ENCODE results near the gene PSMC5. TPM values are rescaled to one million over a fixed set of nuclear protein-coding genes. Genes with fewer than 3 reads are reported as not detected.
"Not testable (repeated sequence)": the region's sequence is repeated elsewhere in the genome, so short reads cannot be mapped to it uniquely, and the experiment has no call there.

Gene PSMC5
- polyA plus RNA-seq, 6 donors from 2014 or later: 107 to 220 (median 118) TPM

- Mint-ChIP-seq H3K4me1 (peaks cover 38 to 71% (median 58%) of the 10 kb centered on the region in 3 donors), H3K9me3 (no peaks in the 10 kb centered on the region)
Observed at GRCh38 chr17:63836811-63837210, 9.6 kb downstream of the PSMC5 start.

GRCh38 chr17:63837480-63837879 is 10.2 kb downstream of the PSMC5 start:
- no peak for DNase-seq
- Mint-ChIP-seq H3K4me1 (peaks cover 42 to 70% (median 57%) of the 10 kb centered on the region in 3 donors), H3K27me3 (no peaks in the 10 kb centered on the region), H3K9me3 (no peaks in the 10 kb centered on the region), H3K4me3 (peak overlapping the region in 1 of 8 donors; percentile 44), H3K27ac (peak overlapping the region in 1 of 6 donors; percentile 29), H3K36me3 (peaks cover 0 to 8% of the 10 kb centered on the region in 2 donors)
- ATAC-seq (ENCODE audit: low read depth in 2 of 2): no peak

More at GRCh38 chr17:63836811-63837210, 9.6 kb downstream of the PSMC5 start:
- Mint-ChIP-seq H3K27ac (peak overlapping the region in 2 of 6 donors; percentile 24 to 53), H3K4me3 (peak overlapping the region in 1 of 8 donors; percentile 44), H3K27me3 (no peaks in the 10 kb centered on the region), H3K36me3 (peaks cover 0 to 8% of the 10 kb centered on the region in 2 donors)
- no peak for ATAC-seq (ENCODE audit: low read depth in 2 of 2)
- DNase-seq: no peak

GRCh38 chr17:63837962-63838600 is 10.8 kb downstream of the PSMC5 start:
- Mint-ChIP-seq H3K9me3 (no peaks in the 10 kb centered on the region), H3K27ac (peak overlapping the region in 1 of 6 donors; percentile 63), H3K27me3 (no peaks in the 10 kb centered on the region), H3K4me1 (peaks cover 42 to 70% (median 58%) of the 10 kb centered on the region in 3 donors), H3K4me3 (peak overlapping the region in 6 of 8 donors; percentile 26 to 77 (median 60)), H3K36me3 (peaks cover 0 to 8% of the 10 kb centered on the region in 2 donors)
- no peak for DNase-seq
- no peak for ATAC-seq (ENCODE audit: low read depth in 2 of 2)

- DNase-seq (no peak), ATAC-seq (ENCODE audit: low read depth in 2 of 2) (no peak)
- no peaks in the 10 kb centered on the region for H3K9me3 Mint-ChIP-seq
- peaks cover 0 to 4% of the 10 kb centered on the region in 2 donors for H3K36me3 Mint-ChIP-seq
- H3K27me3 Mint-ChIP-seq: no peaks in the 10 kb centered on the region
- H3K27ac Mint-ChIP-seq: peak overlapping the region in 3 of 6 donors; percentile 36 to 60 (median 57)
- peaks cover 43 to 74% (median 64%) of the 10 kb centered on the region in 3 donors for H3K4me1 Mint-ChIP-seq
- H3K4me3 Mint-ChIP-seq: peak overlapping the region in 7 of 8 donors; percentile 44 to 86 (median 54)
Observed at GRCh38 chr17:63838631-63839171, 11.5 kb downstream of the PSMC5 start.

GRCh38 chr17:63840591-63841349 is 13.5 kb downstream of the PSMC5 start:
- DNase-seq (no peak), ATAC-seq (ENCODE audit: low read depth in 2 of 2) (no peak)
- Mint-ChIP-seq H3K27ac (peak overlapping the region in 5 of 6 donors; percentile 58 to 92 (median 89)), H3K4me1 (peaks cover 45 to 60% (median 56%) of the 10 kb centered on the region in 3 donors), H3K4me3 (peak overlapping the region; percentile 90 to 96 (median 93)), H3K27me3 (no peaks in the 10 kb centered on the region), H3K36me3 (no peaks in the 10 kb centered on the region), H3K9me3 (no peaks in the 10 kb centered on the region)

GRCh38 chr17:63841350-63842172 is 14.3 kb downstream of the PSMC5 start:
- peaks cover 46 to 57% (median 53%) of the 10 kb centered on the region in 3 donors for H3K4me1 Mint-ChIP-seq
- H3K9me3 Mint-ChIP-seq: no peaks in the 10 kb centered on the region

GRCh38 chr17:63842173-63842539 is 14.9 kb downstream of the PSMC5 start:
- DNase-seq (peak; percentile 19), ATAC-seq (ENCODE audit: low read depth in 2 of 2) (peak; percentile 14 to 18)
- Mint-ChIP-seq H3K9me3 (no peaks in the 10 kb centered on the region), H3K4me3 (peak overlapping the region; percentile 90 to 96 (median 93)), H3K36me3 (no peaks in the 10 kb centered on the region), H3K4me1 (peaks cover 44 to 51% (median 50%) of the 10 kb centered on the region in 3 donors), H3K27me3 (no peaks in the 10 kb centered on the region), H3K27ac (peak overlapping the region; percentile 49 to 92 (median 90))

More at GRCh38 chr17:63841350-63842172, 14.3 kb downstream of the PSMC5 start:
- DNase-seq: no peak
- Mint-ChIP-seq H3K27ac (peak overlapping the region; percentile 49 to 92 (median 90)), H3K36me3 (no peaks in the 10 kb centered on the region), H3K27me3 (no peaks in the 10 kb centered on the region), H3K4me3 (peak overlapping the region; percentile 90 to 96 (median 93))
- no peak for ATAC-seq (ENCODE audit: low read depth in 2 of 2)

GRCh38 chr17:63842540-63843386 is 15.5 kb downstream of the PSMC5 start, which contains the start of gene SMARCD2:
SMARCD2 (minus strand) TSS chr17:63842685; CDS start chr17:63842674, 11 bp downstream.
- Mint-ChIP-seq H3K4me3 (peak within 1 kb of the TSS; percentile 90 to 96 (median 93)), H3K27ac (peak within 1 kb of the TSS; percentile 89 to 97 (median 96)), H3K9me3 (peaks cover 0 to under 1% (median 0%) of the 10 kb centered on the region in 7 donors), H3K27me3 (no peaks in the 10 kb centered on the region), H3K4me1 (peaks cover 42 to 52% (median 48%) of the 10 kb centered on the region in 3 donors), H3K36me3 (no peaks in the 10 kb centered on the region)
- DNase-seq: peak; percentile 97
- peak; percentile 80 to 81 for ATAC-seq (ENCODE audit: low read depth in 2 of 2)

GRCh38 chr17:63843387-63843888 is 16.2 kb downstream of the PSMC5 start:
- Mint-ChIP-seq H3K4me3 (peak overlapping the region; percentile 84 to 96 (median 92)), H3K4me1 (peaks cover 41 to 52% (median 43%) of the 10 kb centered on the region in 3 donors), H3K27ac (peak overlapping the region; percentile 89 to 97 (median 96))
- not testable (repeated sequence) for H3K9me3 Mint-ChIP-seq, H3K36me3 Mint-ChIP-seq, H3K27me3 Mint-ChIP-seq
- peak; percentile 51 to 62 for ATAC-seq (ENCODE audit: low read depth in 2 of 2)
- DNase-seq: peak; percentile 68

GRCh38 chr17:63843910-63844677 is 16.9 kb downstream of the PSMC5 start:
- H3K27me3 Mint-ChIP-seq: no peaks in the 10 kb centered on the region
- ATAC-seq (ENCODE audit: low read depth in 2 of 2): no peak
- no peaks in the 10 kb centered on the region for H3K36me3 Mint-ChIP-seq
- no peak for DNase-seq
- peak overlapping the region; percentile 84 to 96 (median 92) for H3K4me3 Mint-ChIP-seq
- H3K27ac Mint-ChIP-seq: peak overlapping the region; percentile 89 to 97 (median 96)
- peaks cover 43 to 51% (median 43%) of the 10 kb centered on the region in 3 donors for H3K4me1 Mint-ChIP-seq
- peaks cover 0 to 11% (median 3%) of the 10 kb centered on the region in 7 donors for H3K9me3 Mint-ChIP-seq

GRCh38 chr17:63845509-63845908 is 18.3 kb downstream of the PSMC5 start:
- H3K36me3 Mint-ChIP-seq: no peaks in the 10 kb centered on the region
- peak overlapping the region in 3 of 8 donors; percentile 49 to 75 (median 74) for H3K4me3 Mint-ChIP-seq
- DNase-seq: no peak
- H3K27ac Mint-ChIP-seq: peak overlapping the region in 2 of 6 donors; percentile 17 to 76
- no peaks in the 10 kb centered on the region for H3K27me3 Mint-ChIP-seq
- peaks cover 0 to 12% (median 3%) of the 10 kb centered on the region in 7 donors for H3K9me3 Mint-ChIP-seq
- peaks cover 39 to 48% (median 46%) of the 10 kb centered on the region in 3 donors for H3K4me1 Mint-ChIP-seq
- no peak for ATAC-seq (ENCODE audit: low read depth in 2 of 2)
